Fibroblast of villous mesenchyme (primary cell): Measurements from ENCODE around the gene B4GALT1. TPM values are rescaled to one million over a fixed set of nuclear protein-coding genes. Genes with fewer than 3 reads are reported as not detected.
A peak's percentile ranks its signal among the peaks of the same experiment; 100 is the strongest.

Experiments used
- DNase-seq: peaks from one replicate; pipeline ENCODE4 v3.0.0-alpha.2; 2010; ENCODE audit warnings: low read depth
- H3K4me3 ChIP-seq: 2 replicates; pipeline ENCODE4 v1.5.1; 2011; ENCODE audit warnings: low read depth, mild to moderate bottlenecking, low read length
- total RNA-seq: library from RNA; depleted of rRNA; stranded (reverse); fragments of >200 nt; gene quantifications from 2 replicates; pipeline ENCODE4 v1.2.3, GENCODE V29; 2012
- TF ChIP-seq, protein P1 (sequence below): IDR thresholded peaks from 2 replicates; pipeline ENCODE4 v1.5.1; 2012; ENCODE audit warnings: low read depth, mild to moderate bottlenecking, low read length; ENCODE audit not compliant: insufficient read depth

B4GALT1 gene
- total RNA-seq, 1 donor, result 28.5 TPM

DNA sequence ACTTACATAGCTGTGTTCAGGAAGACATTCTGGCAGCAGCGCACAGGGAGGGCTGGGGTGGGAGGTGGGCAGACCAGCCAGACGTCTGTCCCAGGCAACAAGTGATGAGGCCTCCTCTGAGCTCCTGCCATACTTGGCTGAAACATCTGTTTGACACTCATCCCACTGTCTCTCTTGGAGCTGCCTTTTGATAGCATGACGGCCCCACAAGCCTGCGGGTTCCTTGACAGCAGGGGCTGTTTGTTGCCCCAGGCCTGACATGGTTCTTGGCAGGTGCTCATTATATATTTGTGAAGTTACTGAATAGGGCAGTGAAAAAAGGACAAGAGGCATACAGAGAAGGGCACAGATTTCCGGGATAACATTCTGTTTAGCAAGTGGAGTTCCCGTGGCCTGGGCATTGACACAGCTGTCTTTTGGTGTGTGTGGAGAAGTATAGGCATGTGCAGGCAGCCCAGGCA lies 22.2 kb upstream of the B4GALT1 start:
- H3K4me3 ChIP-seq, result no peak overlapping the region
- DNase-seq, result no peak
- TF ChIP-seq, protein P1, sequence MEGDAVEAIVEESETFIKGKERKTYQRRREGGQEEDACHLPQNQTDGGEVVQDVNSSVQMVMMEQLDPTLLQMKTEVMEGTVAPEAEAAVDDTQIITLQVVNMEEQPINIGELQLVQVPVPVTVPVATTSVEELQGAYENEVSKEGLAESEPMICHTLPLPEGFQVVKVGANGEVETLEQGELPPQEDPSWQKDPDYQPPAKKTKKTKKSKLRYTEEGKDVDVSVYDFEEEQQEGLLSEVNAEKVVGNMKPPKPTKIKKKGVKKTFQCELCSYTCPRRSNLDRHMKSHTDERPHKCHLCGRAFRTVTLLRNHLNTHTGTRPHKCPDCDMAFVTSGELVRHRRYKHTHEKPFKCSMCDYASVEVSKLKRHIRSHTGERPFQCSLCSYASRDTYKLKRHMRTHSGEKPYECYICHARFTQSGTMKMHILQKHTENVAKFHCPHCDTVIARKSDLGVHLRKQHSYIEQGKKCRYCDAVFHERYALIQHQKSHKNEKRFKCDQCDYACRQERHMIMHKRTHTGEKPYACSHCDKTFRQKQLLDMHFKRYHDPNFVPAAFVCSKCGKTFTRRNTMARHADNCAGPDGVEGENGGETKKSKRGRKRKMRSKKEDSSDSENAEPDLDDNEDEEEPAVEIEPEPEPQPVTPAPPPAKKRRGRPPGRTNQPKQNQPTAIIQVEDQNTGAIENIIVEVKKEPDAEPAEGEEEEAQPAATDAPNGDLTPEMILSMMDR, result no peak

DNA sequence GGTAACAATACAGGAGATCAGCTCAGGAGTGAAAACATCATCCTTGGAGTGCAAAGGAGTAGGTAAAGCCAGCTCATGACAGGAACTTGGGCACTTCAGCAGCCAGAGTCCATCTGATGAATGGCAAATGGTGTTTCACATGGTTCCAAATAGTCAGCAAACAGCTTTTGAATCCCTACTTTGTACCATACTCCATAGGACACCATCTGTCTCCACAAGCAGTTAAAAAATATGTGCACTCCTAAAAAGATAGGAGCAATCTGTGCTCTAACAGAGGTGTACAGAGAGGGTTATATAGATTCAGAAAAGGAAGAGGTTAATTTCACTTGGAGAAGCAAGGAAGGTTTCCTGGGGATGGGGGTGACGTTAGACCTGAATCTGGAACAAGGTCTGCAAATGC lies 21.6 kb upstream of the B4GALT1 start:
- DNase-seq, result no peak
- no peak overlapping the region for H3K4me3 ChIP-seq
- TF ChIP-seq, protein P1, result no peak

DNA sequence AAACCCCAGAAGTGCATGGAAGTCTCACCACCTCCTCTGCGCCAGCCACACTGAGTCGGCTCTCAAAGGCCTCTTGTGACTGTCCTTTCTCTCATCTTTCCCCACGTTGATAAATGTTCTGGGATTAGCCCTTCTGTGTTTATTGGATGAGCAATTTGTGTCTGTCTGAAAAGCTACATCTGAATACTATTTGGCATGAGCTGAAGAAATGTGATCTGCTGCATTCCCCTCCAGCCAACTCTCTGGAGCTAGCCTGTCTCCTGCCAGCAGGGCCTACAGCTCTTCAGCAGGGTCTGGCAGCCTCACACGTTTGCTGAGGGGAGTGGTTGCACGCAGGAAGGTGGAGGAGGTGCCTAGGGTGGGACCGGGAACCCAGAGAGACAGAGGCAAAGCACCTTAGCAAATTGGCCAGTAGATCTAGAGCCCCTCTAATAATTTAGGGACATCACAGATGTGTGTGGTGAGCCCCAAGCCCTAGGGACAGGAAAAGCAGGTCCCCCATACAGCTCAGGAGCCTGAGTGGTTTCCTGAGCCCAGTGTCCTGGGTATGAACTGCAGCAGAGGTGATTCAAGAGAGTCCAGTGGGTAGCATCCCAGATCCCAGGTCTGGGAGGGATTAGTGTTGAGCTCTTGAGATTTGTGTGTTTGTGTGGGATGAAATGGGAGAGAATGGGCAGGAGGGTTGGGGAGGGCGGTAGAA lies 20.5 kb upstream of the B4GALT1 start:
- peak; percentile 50 for DNase-seq
- TF ChIP-seq, protein P1, result no peak
- no peak overlapping the region for H3K4me3 ChIP-seq

DNA sequence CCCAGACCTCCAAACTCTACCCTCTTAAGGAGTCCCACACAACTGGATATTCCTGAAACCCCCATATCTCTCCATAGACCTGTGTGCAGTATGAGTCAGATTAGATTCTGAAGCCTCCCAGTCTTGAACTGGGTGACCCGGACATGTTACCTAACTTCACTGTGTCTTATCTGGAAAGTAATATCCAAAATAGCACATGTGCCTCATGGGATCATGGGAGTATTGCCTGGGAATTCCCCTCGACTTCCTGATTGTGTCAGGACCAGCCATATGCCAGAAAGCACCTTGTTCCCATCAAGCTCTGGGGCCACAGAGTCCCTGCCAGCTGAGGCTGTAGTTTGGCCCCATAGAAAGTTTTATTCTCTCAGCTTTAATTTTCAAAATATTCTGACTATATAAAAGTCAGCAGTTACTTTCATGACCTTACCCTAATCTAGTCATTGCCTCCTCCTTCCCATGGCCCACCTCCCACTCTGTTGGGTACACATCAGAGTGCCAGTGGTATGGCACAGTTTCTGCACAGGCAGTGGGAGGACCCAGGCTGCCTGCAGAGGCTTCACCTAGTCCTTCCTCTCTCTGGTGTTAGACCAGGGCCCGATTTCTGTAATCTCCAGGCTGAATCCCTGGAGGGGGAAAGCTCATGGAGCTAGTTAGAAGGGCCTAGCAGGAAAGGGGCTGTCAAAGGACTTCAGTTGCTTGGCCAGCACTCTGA lies 19.5 kb upstream of the B4GALT1 start:
- DNase-seq, result peak; percentile 60
- no peak overlapping the region for H3K4me3 ChIP-seq
- TF ChIP-seq, protein P1, result no peak

DNA sequence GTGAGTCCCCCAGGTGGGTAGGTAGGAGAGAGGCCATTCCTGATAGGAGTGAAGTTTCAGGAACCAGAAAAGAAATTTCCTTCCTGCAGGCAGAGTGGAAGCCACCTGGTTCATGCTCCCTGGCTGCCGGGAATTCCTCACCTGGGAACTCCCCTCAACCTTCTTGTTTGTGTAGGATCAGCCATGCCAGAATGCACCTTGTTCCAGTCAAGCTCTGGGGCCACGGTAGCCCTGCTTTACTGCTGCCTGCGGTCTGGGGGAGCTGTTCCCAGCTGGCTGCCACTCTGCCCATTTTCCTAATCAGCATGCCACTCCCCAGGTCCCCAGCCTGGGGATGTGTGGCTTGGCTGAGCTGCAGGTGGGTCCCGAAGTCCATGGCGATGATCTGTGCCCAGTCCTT lies 18.7 kb upstream of the B4GALT1 start:
- no peak for DNase-seq
- TF ChIP-seq, protein P1, result no peak
- no peak overlapping the region for H3K4me3 ChIP-seq

DNA sequence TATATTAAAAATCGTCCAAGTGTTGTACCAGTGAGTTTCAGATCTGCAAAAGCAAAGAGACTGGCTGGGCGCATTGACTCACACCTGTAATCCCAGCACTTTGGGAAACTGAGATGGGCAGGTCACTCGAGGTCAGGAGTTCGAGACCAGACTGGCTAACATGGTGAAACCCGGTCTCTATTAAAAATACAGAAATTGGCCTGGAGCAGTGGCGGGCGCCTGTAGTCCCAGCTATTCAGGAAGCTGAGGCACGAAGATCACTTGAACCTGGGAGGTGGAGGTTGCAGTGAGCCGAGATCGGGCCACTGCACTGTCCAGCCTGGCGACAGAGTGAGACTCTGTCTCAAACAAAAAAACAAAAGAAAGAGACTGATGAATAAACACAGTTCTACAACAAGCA lies 18.3 kb upstream of the B4GALT1 start:
- no peak for DNase-seq
- TF ChIP-seq, protein P1, result no peak
- no peak overlapping the region for H3K4me3 ChIP-seq

DNA sequence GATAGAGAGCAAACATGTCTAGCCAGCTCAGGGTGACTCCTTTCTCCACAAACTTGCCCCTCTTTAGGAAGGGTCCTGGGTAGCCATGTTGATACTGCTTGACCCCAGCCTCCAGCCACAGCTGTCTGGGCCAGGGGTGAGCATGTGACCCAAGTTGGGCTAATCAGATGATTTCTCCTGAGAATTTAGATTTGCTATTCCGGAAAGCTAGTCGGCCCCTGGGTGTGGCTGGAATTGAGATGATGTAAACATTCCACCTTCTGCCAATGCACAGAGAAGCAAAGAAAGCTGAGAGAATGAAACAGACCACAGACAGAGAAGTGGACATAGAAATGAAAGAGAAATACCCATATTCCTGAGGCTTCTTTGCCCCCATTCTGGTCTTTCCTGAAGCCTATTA lies 17.8 kb upstream of the B4GALT1 start:
- no peak overlapping the region for H3K4me3 ChIP-seq
- TF ChIP-seq, protein P1, result no peak
- DNase-seq, result peak; percentile 32
